Measurements from ENCODE around the gene SMIM5.
A peak's percentile ranks its signal among the peaks of the same experiment; 100 is the strongest.

Gene SMIM5

GRCh38 chr17:75641343-75641742 is 8.1 kb downstream of the SMIM5 start:
- DNase-seq: no peak

- no peak for DNase-seq
Observed at GRCh38 chr17:75642182-75642783, 9.0 kb downstream of the SMIM5 start.

- no peak for DNase-seq
Observed at GRCh38 chr17:75642784-75643642, 9.8 kb downstream of the SMIM5 start.

- no peak for DNase-seq
Observed at GRCh38 chr17:75643643-75644017, 10.4 kb downstream of the SMIM5 start.

GRCh38 chr17:75645501-75645888 is 12.3 kb downstream of the SMIM5 start:
- DNase-seq: no peak

- DNase-seq: no peak
Observed at GRCh38 chr17:75645889-75646637, 12.8 kb downstream of the SMIM5 start.

- no peak for DNase-seq
Observed at GRCh38 chr17:75646638-75646992, 13.4 kb downstream of the SMIM5 start.

- DNase-seq: no peak
Observed at GRCh38 chr17:75647061-75647460, 13.8 kb downstream of the SMIM5 start.

- no peak for DNase-seq
Observed at GRCh38 chr17:75647921-75648320, 14.7 kb downstream of the SMIM5 start.

- DNase-seq: no peak
Observed at GRCh38 chr17:75649687-75650086, 16.5 kb downstream of the SMIM5 start.

GRCh38 chr17:75650874-75651273 is 17.6 kb downstream of the SMIM5 start:
- DNase-seq: no peak

- DNase-seq: no peak
Observed at GRCh38 chr17:75652341-75652740, 19.1 kb downstream of the SMIM5 start.

GRCh38 chr17:75652934-75653549 is 19.8 kb downstream of the SMIM5 start:
- DNase-seq: peak in 1 of 5 experiments; percentile 17

- DNase-seq: no peak
Observed at GRCh38 chr17:75654176-75654575, 20.9 kb downstream of the SMIM5 start.

GRCh38 chr17:75658237-75658636 is 25.0 kb downstream of the SMIM5 start:
- DNase-seq: no peak

GRCh38 chr17:75661531-75661930 is 28.3 kb downstream of the SMIM5 start:
- no peak for DNase-seq

- DNase-seq: no peak
Observed at GRCh38 chr17:75662511-75662910, 29.3 kb downstream of the SMIM5 start.

- no peak for DNase-seq
Observed at GRCh38 chr17:75664099-75664549, 30.9 kb downstream of the SMIM5 start.

- no peak for DNase-seq
Observed at GRCh38 chr17:75665981-75666380, 32.7 kb downstream of the SMIM5 start.

GRCh38 chr17:75666959-75667790 is 33.9 kb downstream of the SMIM5 start, which contains the start of the genes RECQL5 and SAP30BP:
Gene RECQL5, minus strand, starts transcription at chr17:75667154. Its CDS starts 597 bp downstream, at chr17:75666557.
Gene SAP30BP, plus strand, starts transcription at chr17:75667338. Its CDS starts 35 bp downstream, at chr17:75667373.
- DNase-seq: peak; percentile 93 to 98 (median 97)

GRCh38 chr17:75667825-75668224 is 34.6 kb downstream of the SMIM5 start:
- no peak for DNase-seq

- no peak for DNase-seq
Observed at GRCh38 chr17:75668489-75668888, 35.3 kb downstream of the SMIM5 start.
